ENCODE measurements around the gene C5orf15.

C5orf15 gene

GRCh38 chr5:133967124-133967523 is 1.3 kb downstream of the C5orf15 start:
- Histone ChIP-seq H3K36me3 (ENCODE audit: insufficient read depth, low read length) (peaks cover 6% of the 10 kb centered on the region; the same call in 1 of the 2 replicates), H3K9ac (ENCODE audit: low read length) (no peak overlapping the region; the same call in 1 of the 2 replicates), H3K27me3 (ENCODE audit: insufficient read depth, low read length) (no peaks in the 10 kb centered on the region), H3K79me2 (ENCODE audit: insufficient read depth, low read length) (peaks cover 4% of the 10 kb centered on the region; the same call in 1 of the 2 replicates), H3K9me3 (ENCODE audit: low read length) (no peaks in the 10 kb centered on the region), H3F3A (ENCODE audit: insufficient read depth, low read length) (no peaks in the 10 kb centered on the region), H3K4me3 (ENCODE audit: low read depth, low read length, poor library complexity, severe bottlenecking) (peak overlapping the region; percentile 84), H3K4me2 (ENCODE audit: low read length) (peak overlapping the region; percentile 72), H4K20me1 (ENCODE audit: insufficient read depth, low read length) (no peaks in the 10 kb centered on the region), H3K4me1 (ENCODE audit: insufficient read depth, low read length, severe bottlenecking) (peaks cover 28% of the 10 kb centered on the region), H3K9me2 (ENCODE audit: low read depth, low read length) (no peaks in the 10 kb centered on the region), H2AFZ (ENCODE audit: low read length) (no peak overlapping the region), H3K27ac (ENCODE audit: low read depth, low read length, poor library complexity, severe bottlenecking) (peak overlapping the region; percentile 18)
- TF ChIP-seq, protein P1, sequence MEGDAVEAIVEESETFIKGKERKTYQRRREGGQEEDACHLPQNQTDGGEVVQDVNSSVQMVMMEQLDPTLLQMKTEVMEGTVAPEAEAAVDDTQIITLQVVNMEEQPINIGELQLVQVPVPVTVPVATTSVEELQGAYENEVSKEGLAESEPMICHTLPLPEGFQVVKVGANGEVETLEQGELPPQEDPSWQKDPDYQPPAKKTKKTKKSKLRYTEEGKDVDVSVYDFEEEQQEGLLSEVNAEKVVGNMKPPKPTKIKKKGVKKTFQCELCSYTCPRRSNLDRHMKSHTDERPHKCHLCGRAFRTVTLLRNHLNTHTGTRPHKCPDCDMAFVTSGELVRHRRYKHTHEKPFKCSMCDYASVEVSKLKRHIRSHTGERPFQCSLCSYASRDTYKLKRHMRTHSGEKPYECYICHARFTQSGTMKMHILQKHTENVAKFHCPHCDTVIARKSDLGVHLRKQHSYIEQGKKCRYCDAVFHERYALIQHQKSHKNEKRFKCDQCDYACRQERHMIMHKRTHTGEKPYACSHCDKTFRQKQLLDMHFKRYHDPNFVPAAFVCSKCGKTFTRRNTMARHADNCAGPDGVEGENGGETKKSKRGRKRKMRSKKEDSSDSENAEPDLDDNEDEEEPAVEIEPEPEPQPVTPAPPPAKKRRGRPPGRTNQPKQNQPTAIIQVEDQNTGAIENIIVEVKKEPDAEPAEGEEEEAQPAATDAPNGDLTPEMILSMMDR (IDR thresholded peaks at IDR 0.05; ENCODE audit: low read length): no peak
- TF ChIP-seq EZH2 (IDR thresholded peaks at IDR 0.05; ENCODE audit: borderline replicate concordance, low read length): no peak

DNA sequence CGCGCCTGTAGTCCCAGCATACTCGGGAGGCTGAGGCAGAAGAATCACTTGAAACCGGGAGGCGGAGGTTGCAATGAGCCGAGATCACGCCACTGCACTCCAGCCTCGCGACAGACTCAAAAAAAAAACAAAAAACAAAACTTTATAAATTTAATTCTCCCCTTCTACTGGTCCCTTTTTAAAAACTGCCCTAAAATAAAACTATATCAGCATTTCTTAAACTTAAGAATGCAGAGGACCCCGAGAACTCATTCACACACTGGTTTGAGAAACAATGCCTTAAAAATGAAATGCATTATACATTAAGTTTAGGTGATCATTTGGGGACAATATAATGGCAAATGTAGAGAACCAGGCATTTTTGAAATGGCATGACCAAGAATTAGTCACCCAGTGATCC is 2.3 kb downstream of the C5orf15 start:
- TF ChIP-seq, protein P1 (IDR thresholded peaks at IDR 0.05; ENCODE audit: low read length): no peak
- H3K4me3 ChIP-seq (ENCODE audit: low read depth, low read length, poor library complexity, severe bottlenecking): no peak overlapping the region
- H3K4me2 ChIP-seq (ENCODE audit: low read length): no peak overlapping the region
- no peaks in the 10 kb centered on the region for H3K9me3 ChIP-seq (ENCODE audit: low read length)
- H3K9ac ChIP-seq (ENCODE audit: low read length): no peak overlapping the region
- no peak overlapping the region for H2AFZ ChIP-seq (ENCODE audit: low read length)
- H4K20me1 ChIP-seq (ENCODE audit: insufficient read depth, low read length): no peaks in the 10 kb centered on the region
- no peaks in the 10 kb centered on the region for H3K9me2 ChIP-seq (ENCODE audit: low read depth, low read length)
- H3K4me1 ChIP-seq (ENCODE audit: insufficient read depth, low read length, severe bottlenecking): peaks cover 28% of the 10 kb centered on the region
- H3F3A ChIP-seq (ENCODE audit: insufficient read depth, low read length): no peaks in the 10 kb centered on the region
- H3K27ac ChIP-seq (ENCODE audit: low read depth, low read length, poor library complexity, severe bottlenecking): no peak overlapping the region
- H3K27me3 ChIP-seq (ENCODE audit: insufficient read depth, low read length): no peaks in the 10 kb centered on the region
- peaks cover 4% of the 10 kb centered on the region; the same call in 1 of the 2 replicates for H3K79me2 ChIP-seq (ENCODE audit: insufficient read depth, low read length)
- peaks cover under 1% of the 10 kb centered on the region; the same call in 1 of the 2 replicates for H3K36me3 ChIP-seq (ENCODE audit: insufficient read depth, low read length)

- peaks cover 26% of the 10 kb centered on the region for H3K4me1 ChIP-seq (ENCODE audit: insufficient read depth, low read length, severe bottlenecking)
- H2AFZ ChIP-seq (ENCODE audit: low read length): no peak overlapping the region
- 0 out of 2 replicates have a peak, but pooled peaks cover 4% of the 10 kb centered on the region for H3K36me3 ChIP-seq (ENCODE audit: insufficient read depth, low read length)
- H3K27ac ChIP-seq (ENCODE audit: low read depth, low read length, poor library complexity, severe bottlenecking): no peak overlapping the region
- no peaks in the 10 kb centered on the region for H3K9me2 ChIP-seq (ENCODE audit: low read depth, low read length)
- TF ChIP-seq EZH2 (IDR thresholded peaks at IDR 0.05; ENCODE audit: borderline replicate concordance, low read length): no peak
- H3K4me2 ChIP-seq (ENCODE audit: low read length): no peak overlapping the region
- no peak overlapping the region for H3K4me3 ChIP-seq (ENCODE audit: low read depth, low read length, poor library complexity, severe bottlenecking)
- H4K20me1 ChIP-seq (ENCODE audit: insufficient read depth, low read length): no peaks in the 10 kb centered on the region
- no peaks in the 10 kb centered on the region for H3K27me3 ChIP-seq (ENCODE audit: insufficient read depth, low read length)
- H3K9ac ChIP-seq (ENCODE audit: low read length): no peak overlapping the region
- no peaks in the 10 kb centered on the region for H3K9me3 ChIP-seq (ENCODE audit: low read length)
- no peaks in the 10 kb centered on the region for H3F3A ChIP-seq (ENCODE audit: insufficient read depth, low read length)
- H3K79me2 ChIP-seq (ENCODE audit: insufficient read depth, low read length): peaks cover 4% of the 10 kb centered on the region; the same call in 1 of the 2 replicates
Observed at GRCh38 chr5:133963493-133964128, 4.8 kb downstream of the C5orf15 start.

All from OCI-LY1 (cell line).